Breast epithelium (tissue), 3 donors: ENCODE data around the gene TAS2R9.

Experiments used
- POLR2A ChIP-seq: fragments of 450-650 bp; IDR thresholded peaks from one replicate; pipeline ENCODE4 v1.6.1; 2016; ENCODE audit warnings: antibody characterized with exemption, mild to moderate bottlenecking, moderate library complexity
- POLR2AphosphoS5 ChIP-seq, 3 donors: sonication (generic); formaldehyde crosslinking; IDR thresholded peaks; one replicate each; pipeline ENCODE4 v1.6.1; 2017; ENCODE audit warnings: antibody characterized with exemption in 3 of 3
- TF ChIP-seq, protein P1 (sequence below), 3 donors: fragments of 450-650 bp; IDR thresholded peaks; one replicate each; pipeline ENCODE4 v1.5.1; 2016 to 2017; ENCODE audit warnings: antibody characterized with exemption in 3 of 3, mild to moderate bottlenecking in 3 of 3, moderate library complexity in 3 of 3

DNA sequence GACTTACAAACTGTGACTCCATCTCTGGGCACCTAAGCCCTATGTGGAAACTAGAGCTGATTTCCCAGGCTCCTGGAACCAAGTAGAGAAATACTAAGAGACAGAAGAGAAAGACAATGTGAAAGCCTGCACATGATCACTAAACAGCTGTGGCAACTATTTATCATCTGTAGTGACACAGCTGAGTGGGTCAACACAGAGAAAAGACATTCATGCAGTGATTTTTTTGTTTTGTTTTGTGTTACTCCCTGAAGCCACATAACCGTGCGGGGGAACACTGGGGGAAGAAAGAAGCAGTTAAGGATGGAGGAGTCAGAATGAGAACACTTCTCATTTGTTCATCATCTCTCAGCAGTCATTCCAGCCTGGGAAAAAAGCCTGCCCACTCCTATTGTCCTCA, 37.8 kb upstream of the TAS2R9 start:
- TF ChIP-seq, protein P1, sequence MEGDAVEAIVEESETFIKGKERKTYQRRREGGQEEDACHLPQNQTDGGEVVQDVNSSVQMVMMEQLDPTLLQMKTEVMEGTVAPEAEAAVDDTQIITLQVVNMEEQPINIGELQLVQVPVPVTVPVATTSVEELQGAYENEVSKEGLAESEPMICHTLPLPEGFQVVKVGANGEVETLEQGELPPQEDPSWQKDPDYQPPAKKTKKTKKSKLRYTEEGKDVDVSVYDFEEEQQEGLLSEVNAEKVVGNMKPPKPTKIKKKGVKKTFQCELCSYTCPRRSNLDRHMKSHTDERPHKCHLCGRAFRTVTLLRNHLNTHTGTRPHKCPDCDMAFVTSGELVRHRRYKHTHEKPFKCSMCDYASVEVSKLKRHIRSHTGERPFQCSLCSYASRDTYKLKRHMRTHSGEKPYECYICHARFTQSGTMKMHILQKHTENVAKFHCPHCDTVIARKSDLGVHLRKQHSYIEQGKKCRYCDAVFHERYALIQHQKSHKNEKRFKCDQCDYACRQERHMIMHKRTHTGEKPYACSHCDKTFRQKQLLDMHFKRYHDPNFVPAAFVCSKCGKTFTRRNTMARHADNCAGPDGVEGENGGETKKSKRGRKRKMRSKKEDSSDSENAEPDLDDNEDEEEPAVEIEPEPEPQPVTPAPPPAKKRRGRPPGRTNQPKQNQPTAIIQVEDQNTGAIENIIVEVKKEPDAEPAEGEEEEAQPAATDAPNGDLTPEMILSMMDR (IDR thresholded peaks at IDR 0.05): no peak
- TF ChIP-seq POLR2A: no peak
- TF ChIP-seq POLR2AphosphoS5 (IDR thresholded peaks at IDR 0.05): no peak
